Cardiac muscle cell (in vitro differentiated cells and primary cell): Measurements from ENCODE around the gene MTF1. TPM values are rescaled to one million over a fixed set of nuclear protein-coding genes. Genes with fewer than 3 reads are reported as not detected.
A peak's percentile ranks its signal among the peaks of the same experiment; 100 is the strongest.

Source experiments
- DNase-seq, 2 donors: peaks; one replicate each; pipeline versions ENCODE4 v3.0.0 to v3.0.0-alpha.2; 2010 to 2017; ENCODE audit warnings: low read depth in 1 of 2, low spot score in 1 of 2
- H3K27ac ChIP-seq: fragments of 200-600 bp; sonication (generic); 2 replicates; pipeline ENCODE4 v1.5.1; 2016
- H3K27me3 ChIP-seq: fragments of 200-600 bp; sonication (generic); 2 replicates; pipeline ENCODE4 v1.6.0; 2016; ENCODE audit warnings: control low read depth
- H3K36me3 ChIP-seq: fragments of 200-600 bp; sonication (generic); 2 replicates; pipeline ENCODE4 v1.5.1; 2016; ENCODE audit warnings: control low read depth
- H3K4me1 ChIP-seq: fragments of 200-600 bp; sonication (generic); 2 replicates; pipeline ENCODE4 v1.8.1; 2017; ENCODE audit warnings: low read depth, mild to moderate bottlenecking, mixed run types
- H3K4me3 ChIP-seq: fragments of 200-600 bp; sonication (generic); 2 replicates; pipeline ENCODE4 v1.5.1; 2016; ENCODE audit warnings: mild to moderate bottlenecking
- H3K9me3 ChIP-seq: fragments of 200-600 bp; sonication (generic); 2 replicates; pipeline ENCODE4 v1.5.1; 2017; ENCODE audit warnings: low read depth, mild to moderate bottlenecking, control low read depth
- CTCF ChIP-seq: IDR thresholded peaks from 2 replicates; pipeline ENCODE4 v1.5.1; 2012; ENCODE audit warnings: low read depth, mild to moderate bottlenecking, low read length
- polyA plus RNA-seq: library from polyadenylated mRNA; unstranded; fragments of >200 nt; fragmentation: Nextera tagmentation; extraction: Ambion mirVana; gene quantifications from 2 replicates; pipeline ENCODE4 v1.2.1, GENCODE V29; 2016
- total RNA-seq: library from RNA; depleted of rRNA; stranded (reverse); fragments of >200 nt; gene quantifications from 2 replicates; pipeline ENCODE4 v1.2.3, GENCODE V29; 2016

The MTF1 gene
- total and polyA plus RNA-seq, 2 experiments from 2014 or later: 1.6 to 5.7 TPM

- TF ChIP-seq CTCF: no peak
- Histone ChIP-seq H3K4me3 (no peak overlapping the region), H3K36me3 (peaks cover 18% of the 10 kb centered on the region)
These were observed 17.7 kb downstream of the MTF1 start for GRCh38 chr1:37841652-37842051.

GRCh38 chr1:37840711-37841110 lies 18.7 kb downstream of the MTF1 start:
- no peak for TF ChIP-seq CTCF
- Histone ChIP-seq H3K9me3 (no peaks in the 10 kb centered on the region), H3K27me3 (no peaks in the 10 kb centered on the region), H3K4me3 (no peak overlapping the region), H3K4me1 (peaks cover 6% of the 10 kb centered on the region), H3K27ac (no peak overlapping the region), H3K36me3 (peaks cover 22% of the 10 kb centered on the region)
- peak in 1 of 2 donors; percentile 24 for DNase-seq

More at GRCh38 chr1:37841652-37842051, 17.7 kb downstream of the MTF1 start:
- Histone ChIP-seq H3K9me3 (no peaks in the 10 kb centered on the region), H3K27me3 (no peaks in the 10 kb centered on the region), H3K27ac (no peak overlapping the region), H3K4me1 (peaks cover 6% of the 10 kb centered on the region)
- DNase-seq: no peak

GRCh38 chr1:37839676-37840075 lies 19.7 kb downstream of the MTF1 start:
- no peak overlapping the region for H3K27ac ChIP-seq
- H3K4me3 ChIP-seq: no peak overlapping the region
- no peak for DNase-seq
- H3K36me3 ChIP-seq: peaks cover 30% of the 10 kb centered on the region
- H3K4me1 ChIP-seq: peaks cover 6% of the 10 kb centered on the region
- H3K9me3 ChIP-seq: no peaks in the 10 kb centered on the region
- H3K27me3 ChIP-seq: no peaks in the 10 kb centered on the region
- no peak for TF ChIP-seq CTCF

GRCh38 chr1:37836788-37837187 lies 22.6 kb downstream of the MTF1 start:
- TF ChIP-seq CTCF: no peak
- no peaks in the 10 kb centered on the region for H3K9me3 ChIP-seq
- H3K4me3 ChIP-seq: no peak overlapping the region
- H3K4me1 ChIP-seq: no peaks in the 10 kb centered on the region
- no peak for DNase-seq
- peaks cover 46% of the 10 kb centered on the region for H3K36me3 ChIP-seq
- H3K27ac ChIP-seq: no peak overlapping the region
- H3K27me3 ChIP-seq: no peaks in the 10 kb centered on the region

- Histone ChIP-seq H3K36me3 (peaks cover 44% of the 10 kb centered on the region), H3K4me3 (no peak overlapping the region), H3K9me3 (no peaks in the 10 kb centered on the region), H3K4me1 (no peaks in the 10 kb centered on the region), H3K27me3 (no peaks in the 10 kb centered on the region), H3K27ac (no peak overlapping the region)
- no peak for TF ChIP-seq CTCF
- DNase-seq: no peak
These were observed 27.6 kb downstream of the MTF1 start for GRCh38 chr1:37831809-37832208.

- TF ChIP-seq CTCF: no peak
- no peaks in the 10 kb centered on the region for H3K27me3 ChIP-seq
- no peaks in the 10 kb centered on the region for H3K4me1 ChIP-seq
- no peaks in the 10 kb centered on the region for H3K9me3 ChIP-seq
- no peak overlapping the region for H3K4me3 ChIP-seq
- H3K36me3 ChIP-seq: peaks cover 42% of the 10 kb centered on the region
- DNase-seq: no peak
- H3K27ac ChIP-seq: no peak overlapping the region
These were observed 28.3 kb downstream of the MTF1 start for GRCh38 chr1:37831109-37831508.
